Kidney (tissue), 14 donors: Measurements from ENCODE around the gene AFDN. TPM values are rescaled to one million over a fixed set of nuclear protein-coding genes. Genes with fewer than 3 reads are reported as not detected.

Experiments
- DNase-seq, 5 donors: peaks; one replicate each; pipeline ENCODE4 v3.0.0-alpha.2; 2013 to 2020
- FAIRE-seq: peaks from 2 replicates; lab custom pipeline; 2012; peaks lifted over from hg19 to GRCh38; lab: Jason Lieb, UNC
- H3K27ac ChIP-seq, 2 donors: one replicate each; pipeline ENCODE4 v1.7.0; 2013; ENCODE audit warnings: low read depth in 2 of 2, low read length in 2 of 2, inconsistent platforms in 1 of 2
- H3K27me3 ChIP-seq: one replicate; pipeline ENCODE4 v1.7.1; 2013; ENCODE audit warnings: low read length, inconsistent platforms; ENCODE audit not compliant: control insufficient read depth, insufficient read depth
- H3K36me3 ChIP-seq, 3 donors: one replicate each; pipeline versions ENCODE4 v1.7.0 to v1.7.1; 2013; ENCODE audit warnings: low read length in 3 of 3, control low read depth in 1 of 3, inconsistent platforms in 1 of 3; ENCODE audit not compliant: insufficient read depth in 3 of 3, control insufficient read depth in 2 of 3
- H3K4me1 ChIP-seq, 3 donors: one replicate each; pipeline versions ENCODE4 v1.7.0 to v1.7.1; 2013; ENCODE audit warnings: low read length in 3 of 3, inconsistent platforms in 1 of 3, low read depth in 1 of 3; ENCODE audit not compliant: control insufficient read depth in 2 of 3, insufficient read depth in 2 of 3
- H3K4me3 ChIP-seq, 3 donors: one replicate each; pipeline versions ENCODE4 v1.7.0 to v1.8.1; 2013; ENCODE audit warnings: low read length in 3 of 3, control low read depth in 1 of 3, inconsistent platforms in 1 of 3
- H3K9ac ChIP-seq, 3 donors: one replicate each; pipeline versions ENCODE4 v1.7.0 to v1.7.1; 2013; ENCODE audit warnings: low read length in 3 of 3, control low read depth in 1 of 3, inconsistent platforms in 1 of 3
- H3K9me3 ChIP-seq, 3 donors: one replicate each; pipeline versions ENCODE4 v1.7.0 to v1.7.1; 2013; ENCODE audit warnings: low read length in 3 of 3, control low read depth in 1 of 3, inconsistent platforms in 1 of 3; ENCODE audit not compliant: control insufficient read depth in 2 of 3, insufficient read depth in 1 of 3
- intact Hi-C: fragments of 100-400 bp; cut with DNase I; formaldehyde crosslinking; loops from one replicate; pipeline ENCODE4 v1.11.1; 2022
- polyA plus RNA-seq: library from polyadenylated mRNA; stranded (reverse); fragments of 350-450 nt; fragmentation: Illumina TruSeq; extraction: RNeasy Lipid Tissue Mini Kit (QIAGEN cat#74804); gene quantifications from one replicate; pipeline ENCODE4 v1.2.3, GENCODE V29; 2014; ENCODE audit warnings: low read depth, low replicate concordance; ENCODE audit not compliant: insufficient read depth
- total RNA-seq: library from RNA; stranded (reverse); fragmentation: NEBNext Ultra II Directional; extraction: Animal tissue kit (Norgen Biotek cat#: 25700); gene quantifications from one replicate; pipeline ENCODE4 v1.2.1, GENCODE V29; 2021
- TF ChIP-seq, protein P1 (sequence below): IDR thresholded peaks from 3 replicates; pipeline ENCODE4 v1.5.1; 2012; ENCODE audit warnings: mild to moderate bottlenecking, moderate library complexity, borderline replicate concordance; ENCODE audit not compliant: insufficient read depth; ENCODE audit errors: extremely low read depth
- donor health status: control.
- donor health status: control.
- donor health status: control.
- donor health status: control.
- donor health status: control.
- donor health status: DM: yes; HTN: yes; CAD: no.
- donor health status: Normal renal cell carcinoma (clear cell type).

AFDN gene
- total and polyA plus RNA-seq, 2 donors from 2014 or later: 21.5 to 175 TPM

DNA sequence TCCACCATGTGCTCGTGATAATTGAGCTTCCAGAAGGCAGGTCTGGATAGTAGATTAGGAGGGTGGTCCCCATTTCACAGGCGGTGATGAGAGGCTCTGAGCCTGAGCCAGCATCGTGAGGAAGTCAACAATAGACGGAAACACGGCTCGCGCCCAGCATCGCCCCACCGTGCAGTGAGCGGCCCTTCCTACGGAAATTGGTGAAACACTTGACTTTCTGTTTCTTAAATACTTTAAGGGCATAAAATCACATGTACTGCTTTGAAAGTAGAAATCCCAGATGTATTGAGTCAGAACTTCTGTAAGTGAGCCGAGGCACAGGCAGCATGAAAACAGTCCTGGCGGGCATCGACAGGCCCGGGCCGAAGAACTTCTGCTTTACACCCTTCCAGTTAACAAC is 166.5 kb downstream of the AFDN start:
- Histone ChIP-seq H3K4me1 (no peaks in the 10 kb centered on the region), H3K36me3 (no peaks in the 10 kb centered on the region), H3K27me3 (no peaks in the 10 kb centered on the region), H3K9ac (no peak overlapping the region), H3K4me3 (no peak overlapping the region), H3K27ac (no peak overlapping the region), H3K9me3 (no peaks in the 10 kb centered on the region)
- DNase-seq: no peak
- intact Hi-C loops: no loop called here
- TF ChIP-seq, protein P1, sequence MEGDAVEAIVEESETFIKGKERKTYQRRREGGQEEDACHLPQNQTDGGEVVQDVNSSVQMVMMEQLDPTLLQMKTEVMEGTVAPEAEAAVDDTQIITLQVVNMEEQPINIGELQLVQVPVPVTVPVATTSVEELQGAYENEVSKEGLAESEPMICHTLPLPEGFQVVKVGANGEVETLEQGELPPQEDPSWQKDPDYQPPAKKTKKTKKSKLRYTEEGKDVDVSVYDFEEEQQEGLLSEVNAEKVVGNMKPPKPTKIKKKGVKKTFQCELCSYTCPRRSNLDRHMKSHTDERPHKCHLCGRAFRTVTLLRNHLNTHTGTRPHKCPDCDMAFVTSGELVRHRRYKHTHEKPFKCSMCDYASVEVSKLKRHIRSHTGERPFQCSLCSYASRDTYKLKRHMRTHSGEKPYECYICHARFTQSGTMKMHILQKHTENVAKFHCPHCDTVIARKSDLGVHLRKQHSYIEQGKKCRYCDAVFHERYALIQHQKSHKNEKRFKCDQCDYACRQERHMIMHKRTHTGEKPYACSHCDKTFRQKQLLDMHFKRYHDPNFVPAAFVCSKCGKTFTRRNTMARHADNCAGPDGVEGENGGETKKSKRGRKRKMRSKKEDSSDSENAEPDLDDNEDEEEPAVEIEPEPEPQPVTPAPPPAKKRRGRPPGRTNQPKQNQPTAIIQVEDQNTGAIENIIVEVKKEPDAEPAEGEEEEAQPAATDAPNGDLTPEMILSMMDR: no peak
- no peak for FAIRE-seq

GRCh38 chr6:167993831-167994230 is 167.1 kb downstream of the AFDN start:
- Histone ChIP-seq H3K4me3 (no peak overlapping the region), H3K4me1 (no peaks in the 10 kb centered on the region), H3K9ac (no peak overlapping the region), H3K27me3 (no peaks in the 10 kb centered on the region), H3K9me3 (no peaks in the 10 kb centered on the region), H3K36me3 (no peaks in the 10 kb centered on the region), H3K27ac (no peak overlapping the region)
- DNase-seq (no peak), FAIRE-seq (no peak)
- intact Hi-C loops: no loop called here
- TF ChIP-seq, protein P1: no peak

DNA sequence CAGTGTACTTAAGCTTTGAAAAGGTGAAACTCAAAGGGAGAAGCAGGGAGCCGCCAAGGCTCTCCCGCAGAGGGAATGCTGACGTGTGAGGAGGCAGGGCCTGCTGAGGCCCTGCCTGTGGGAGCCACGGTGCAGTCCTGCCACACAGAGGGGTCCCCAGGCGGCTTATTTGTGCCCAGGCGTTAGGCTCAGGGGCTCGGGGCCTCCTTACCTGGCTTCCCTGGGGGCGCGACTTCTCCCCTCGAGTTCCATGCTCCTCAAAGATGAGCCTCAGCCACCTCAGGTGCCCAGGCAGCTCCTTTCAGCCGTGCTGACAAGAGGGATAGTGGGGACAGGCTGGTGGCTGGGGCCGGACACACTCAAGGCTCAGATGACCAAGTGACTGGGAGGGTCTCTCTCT is 168.6 kb downstream of the AFDN start:
- intact Hi-C loops: no loop called here
- no peaks in the 10 kb centered on the region for H3K36me3 ChIP-seq
- FAIRE-seq: no peak
- H3K4me1 ChIP-seq: no peaks in the 10 kb centered on the region
- H3K27ac ChIP-seq: no peak overlapping the region
- no peaks in the 10 kb centered on the region for H3K9me3 ChIP-seq
- no peak overlapping the region for H3K4me3 ChIP-seq
- no peak for DNase-seq
- TF ChIP-seq, protein P1: no peak
- no peaks in the 10 kb centered on the region for H3K27me3 ChIP-seq
- no peak overlapping the region for H3K9ac ChIP-seq

- FAIRE-seq (no peak), DNase-seq (no peak)
- intact Hi-C loops: no loop called here
- no peaks in the 10 kb centered on the region for H3K4me1 ChIP-seq
- H3K27me3 ChIP-seq: no peaks in the 10 kb centered on the region
- no peaks in the 10 kb centered on the region for H3K36me3 ChIP-seq
- no peak overlapping the region for H3K4me3 ChIP-seq
- H3K9me3 ChIP-seq: no peaks in the 10 kb centered on the region
- TF ChIP-seq, protein P1: no peak
- H3K27ac ChIP-seq: no peak overlapping the region
- H3K9ac ChIP-seq: no peak overlapping the region
Observed at GRCh38 chr6:167995731-167996151, 169.0 kb downstream of the AFDN start.
